Measurements from ENCODE around the gene PPFIA1.

GRCh38 chr11:70367071-70367470 is 96.6 kb downstream of the PPFIA1 start:
- TF ChIP-seq CTCF (conservative IDR thresholded peaks at IDR 0.05; ENCODE audit: low read depth, low read length) (no peak), EZH2 (IDR thresholded peaks at IDR 0.05; ENCODE audit: borderline replicate concordance, low read depth, low read length, poor library complexity, severe bottlenecking) (no peak)

All from A673 (cell line).